Choroid plexus epithelial cell (primary cell): ENCODE data around the gene TMEM97.

ENCODE experiments used
- DNase-seq: peaks from one replicate; pipeline ENCODE4 v3.0.0-alpha.2; 2010; ENCODE audit warnings: low read depth
- H3K4me3 ChIP-seq: 2 replicates; pipeline ENCODE4 v1.5.1; 2011; ENCODE audit warnings: low read depth, mild to moderate bottlenecking, control low read depth, low read length, moderate library complexity
- TF ChIP-seq, protein P1 (sequence below): conservative IDR thresholded peaks from 2 replicates; pipeline ENCODE4 v1.5.1; 2011; ENCODE audit warnings: low read depth, mild to moderate bottlenecking, control low read depth, inconsistent platforms, low read length, moderate library complexity

TMEM97 gene

DNA sequence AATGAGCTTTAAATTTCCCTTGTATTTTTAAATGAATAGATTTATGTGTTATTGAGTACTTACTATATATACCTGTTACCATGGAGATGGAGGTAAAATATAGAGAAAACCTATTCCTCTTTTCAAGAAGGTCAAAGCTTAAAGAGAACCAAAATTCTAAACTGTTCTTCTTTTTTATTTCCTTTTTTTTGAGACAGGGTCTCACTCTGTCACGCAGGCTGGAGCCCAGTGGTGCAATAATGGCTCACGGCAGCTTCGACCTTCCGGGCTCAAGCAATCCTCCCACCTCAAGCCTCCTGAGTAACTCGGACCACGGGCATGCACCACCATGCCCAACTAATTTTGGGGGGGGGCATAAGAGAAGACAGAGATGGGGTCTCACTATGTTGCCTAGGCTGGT lies 25.0 kb upstream of the TMEM97 start:
- DNase-seq: no peak
- TF ChIP-seq, protein P1, sequence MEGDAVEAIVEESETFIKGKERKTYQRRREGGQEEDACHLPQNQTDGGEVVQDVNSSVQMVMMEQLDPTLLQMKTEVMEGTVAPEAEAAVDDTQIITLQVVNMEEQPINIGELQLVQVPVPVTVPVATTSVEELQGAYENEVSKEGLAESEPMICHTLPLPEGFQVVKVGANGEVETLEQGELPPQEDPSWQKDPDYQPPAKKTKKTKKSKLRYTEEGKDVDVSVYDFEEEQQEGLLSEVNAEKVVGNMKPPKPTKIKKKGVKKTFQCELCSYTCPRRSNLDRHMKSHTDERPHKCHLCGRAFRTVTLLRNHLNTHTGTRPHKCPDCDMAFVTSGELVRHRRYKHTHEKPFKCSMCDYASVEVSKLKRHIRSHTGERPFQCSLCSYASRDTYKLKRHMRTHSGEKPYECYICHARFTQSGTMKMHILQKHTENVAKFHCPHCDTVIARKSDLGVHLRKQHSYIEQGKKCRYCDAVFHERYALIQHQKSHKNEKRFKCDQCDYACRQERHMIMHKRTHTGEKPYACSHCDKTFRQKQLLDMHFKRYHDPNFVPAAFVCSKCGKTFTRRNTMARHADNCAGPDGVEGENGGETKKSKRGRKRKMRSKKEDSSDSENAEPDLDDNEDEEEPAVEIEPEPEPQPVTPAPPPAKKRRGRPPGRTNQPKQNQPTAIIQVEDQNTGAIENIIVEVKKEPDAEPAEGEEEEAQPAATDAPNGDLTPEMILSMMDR: no peak
- H3K4me3 ChIP-seq: no peak overlapping the region

DNA sequence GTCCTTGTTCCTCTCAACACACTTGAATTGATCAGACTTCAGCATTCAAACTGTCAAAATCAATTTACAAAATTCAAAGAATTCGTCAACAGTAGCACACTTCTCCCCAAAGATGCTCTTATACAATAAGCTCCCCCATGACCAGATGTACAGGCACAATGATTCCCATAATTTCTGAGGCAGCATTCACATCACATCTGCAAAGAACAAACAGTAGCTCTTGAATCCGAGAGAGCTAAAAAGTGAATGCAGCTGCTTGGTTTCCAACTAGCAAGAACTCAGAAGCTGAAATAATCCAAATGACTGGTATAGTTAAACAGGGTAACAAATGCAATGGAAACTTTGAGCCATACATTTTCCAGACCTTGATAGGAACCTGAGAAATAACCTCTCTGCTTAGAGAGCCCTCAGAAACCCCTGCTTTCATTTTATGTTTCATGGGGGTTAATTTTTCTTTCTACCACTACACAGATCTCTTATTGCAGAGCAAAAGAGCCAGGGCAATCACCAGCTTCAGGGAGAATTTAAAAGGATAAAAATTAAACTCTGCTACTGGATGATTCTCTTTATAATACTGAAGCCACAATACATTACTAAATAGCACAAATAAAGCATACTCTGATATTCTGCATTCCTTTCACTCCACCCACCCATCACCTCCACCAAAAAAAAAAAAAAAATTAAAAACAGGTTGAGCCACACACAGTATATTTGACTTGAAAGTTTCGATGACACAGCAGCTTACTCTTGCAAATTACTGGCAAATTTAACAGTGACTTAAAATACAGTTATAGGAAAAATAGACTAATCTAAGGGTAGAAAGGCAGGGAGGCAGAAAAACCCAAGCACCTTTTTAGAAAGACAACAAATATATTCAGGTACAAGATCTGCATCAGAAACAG lies 23.1 kb upstream of the TMEM97 start:
- TF ChIP-seq, protein P1: no peak
- no peak overlapping the region for H3K4me3 ChIP-seq
- no peak for DNase-seq

DNA sequence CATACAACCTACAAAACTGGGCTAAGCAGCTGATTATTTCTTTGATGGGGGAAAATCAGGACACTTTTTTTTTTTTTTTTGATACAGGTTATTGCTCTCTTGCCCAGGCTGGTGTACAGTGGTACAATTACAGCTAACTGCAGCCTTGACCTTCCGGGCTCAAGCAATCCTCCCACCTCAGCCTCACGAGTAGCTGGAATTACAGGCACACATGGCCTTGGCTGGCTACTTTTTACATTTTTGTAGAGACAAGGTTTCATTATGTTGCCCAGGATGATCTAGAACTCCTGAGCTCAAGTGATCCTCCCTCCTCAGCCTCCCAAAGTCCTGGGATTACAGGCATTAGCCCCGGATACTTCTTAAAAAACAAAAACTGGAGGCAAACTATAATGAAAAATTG lies 20.6 kb upstream of the TMEM97 start:
- DNase-seq: no peak
- H3K4me3 ChIP-seq: no peak overlapping the region
- TF ChIP-seq, protein P1: no peak

DNA sequence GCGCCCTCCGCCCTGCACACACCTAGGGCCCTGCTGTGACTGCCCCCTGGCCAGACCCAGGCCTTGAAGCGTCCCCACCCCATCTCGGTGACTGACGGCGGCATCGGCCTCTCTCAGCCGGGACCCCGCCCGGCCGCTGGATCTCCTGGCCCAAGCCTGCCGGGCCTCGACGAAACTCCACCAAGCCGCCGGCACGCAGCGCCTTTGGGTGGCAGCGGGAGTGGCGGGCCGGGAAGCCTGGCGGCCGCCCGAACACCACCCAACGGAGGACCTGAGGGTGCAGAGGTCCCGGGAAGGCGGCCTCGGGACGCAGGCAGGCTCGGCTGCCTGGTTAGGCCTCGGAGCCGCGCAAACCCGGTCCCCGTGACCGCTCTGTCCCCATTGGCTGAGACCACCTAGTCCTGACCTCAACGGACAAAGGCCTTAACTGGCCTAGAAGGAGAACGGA lies 12.0 kb upstream of the TMEM97 start:
- DNase-seq: no peak
- no peak overlapping the region for H3K4me3 ChIP-seq

DNA sequence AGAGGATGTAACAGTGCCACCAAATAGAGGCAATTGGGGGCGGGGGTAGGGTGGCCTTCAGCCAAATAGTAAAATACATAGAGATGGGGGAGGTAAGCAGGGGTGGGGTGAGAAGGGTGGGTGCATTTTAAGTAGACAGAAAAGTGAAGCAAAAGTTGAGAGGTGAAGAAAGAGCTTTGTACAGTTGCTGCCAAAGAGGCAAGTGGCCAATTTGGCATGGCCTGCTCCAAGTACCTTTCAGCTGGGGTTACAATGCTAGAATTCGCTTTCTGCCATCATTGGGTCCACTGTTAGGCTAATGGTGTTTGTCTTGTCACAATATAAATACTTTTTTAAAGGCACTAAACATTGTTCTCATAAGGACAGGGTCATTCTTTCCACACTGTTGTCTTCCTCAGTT lies 5.2 kb upstream of the TMEM97 start:
- no peak for DNase-seq
- TF ChIP-seq, protein P1: no peak
- no peak overlapping the region for H3K4me3 ChIP-seq

More for the DNA sequence above, 12.0 kb upstream of the TMEM97 start:
- TF ChIP-seq, protein P1: no peak

DNA sequence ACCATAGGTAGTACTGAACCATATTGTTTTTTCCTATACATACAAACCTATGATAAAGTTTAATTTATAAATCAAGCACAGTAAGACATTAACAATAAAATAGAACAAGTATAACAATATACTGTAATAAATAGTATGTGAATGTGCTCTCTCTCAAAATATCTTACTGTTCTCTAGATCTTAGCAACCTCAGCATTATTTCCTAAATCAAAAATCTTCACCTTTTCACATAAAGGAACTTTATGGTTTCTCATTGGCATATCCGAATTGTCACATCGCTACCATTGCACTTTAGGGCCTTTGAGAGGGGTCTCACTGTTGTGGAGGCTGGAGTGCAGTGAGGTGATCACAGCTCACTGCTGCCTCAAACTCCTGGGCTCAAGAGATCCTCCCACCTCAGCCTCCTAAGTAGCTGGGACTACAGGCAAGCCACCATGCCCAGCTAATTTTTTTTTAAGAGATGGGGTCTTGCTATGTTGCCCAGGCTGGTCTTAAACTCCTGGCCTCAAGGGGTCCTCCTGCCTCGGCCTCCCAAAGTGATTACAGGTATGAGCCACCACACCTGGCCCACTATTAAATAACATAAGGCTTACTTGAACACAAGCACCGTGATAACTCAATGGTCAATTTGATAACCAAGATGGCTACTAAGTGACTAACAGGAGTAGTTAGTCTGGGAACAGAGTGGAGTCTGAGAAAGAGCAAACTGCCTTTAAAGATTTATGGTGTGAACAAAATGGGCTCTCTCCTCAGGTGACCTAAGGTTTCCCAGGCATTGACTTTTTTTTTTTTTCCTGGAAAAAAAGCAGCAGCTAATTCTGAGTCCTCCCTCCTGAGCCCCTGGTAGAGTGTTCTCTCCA lies 2.9 kb upstream of the TMEM97 start:
- no peak overlapping the region for H3K4me3 ChIP-seq
- TF ChIP-seq, protein P1: no peak
- DNase-seq: no peak
